Measurements from ENCODE around the gene RPL22. TPM values are rescaled to one million over a fixed set of nuclear protein-coding genes. Genes with fewer than 3 reads are reported as not detected.

Gene RPL22
- total and polyA plus RNA-seq, 4 donors, result 186 to 985 (median 248) TPM

DNA sequence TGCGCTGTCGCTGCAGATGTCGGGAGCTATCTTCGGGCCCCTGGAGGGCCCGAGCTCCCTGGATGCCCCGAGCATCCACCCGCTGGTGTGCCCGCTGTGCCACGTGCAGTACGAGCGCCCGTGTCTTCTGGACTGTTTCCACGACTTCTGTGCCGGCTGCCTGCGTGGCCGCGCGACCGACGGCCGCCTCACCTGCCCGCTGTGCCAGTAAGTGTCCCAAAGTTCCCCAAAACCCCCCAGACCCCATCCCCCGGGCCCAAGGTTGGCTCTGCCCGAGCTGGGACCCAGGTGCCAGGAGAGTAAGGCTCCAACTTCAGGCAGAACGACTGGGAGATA lies 7.1 kb upstream of the RPL22 start:
- Histone ChIP-seq H3K27ac (ENCODE audit: low read depth in 1 of 2, low read length in 1 of 2) (peak overlapping the region in 1 of 2 donors; percentile 98), H3K9ac (ENCODE audit: insufficient read depth in 1 of 2, low read length in 2 of 2) (no peak overlapping the region), H3K9me3 (ENCODE audit: control insufficient read depth in 4 of 4, insufficient read depth in 3 of 4, low read length in 3 of 4) (no peaks in the 10 kb centered on the region), H3K4me1 (ENCODE audit: control insufficient read depth in 5 of 5, insufficient read depth in 5 of 5, low read length in 5 of 5) (peaks cover 0 to 20% (median 4%) of the 10 kb centered on the region in 5 donors), H3K4me3 (peak overlapping the region; percentile 77), H3K36me3 (ENCODE audit: control insufficient read depth in 4 of 4, insufficient read depth in 4 of 4, low read length in 4 of 4) (no peaks in the 10 kb centered on the region), H3K27me3 (ENCODE audit: control insufficient read depth in 3 of 3, insufficient read depth in 3 of 3, low read length in 2 of 3) (peaks cover 0 to 21% (median 12%) of the 10 kb centered on the region in 3 donors)
- no peak for ATAC-seq (ENCODE audit: insufficient read depth, low FRiP score)
- no peak for DNase-seq
- TF ChIP-seq, protein P1, sequence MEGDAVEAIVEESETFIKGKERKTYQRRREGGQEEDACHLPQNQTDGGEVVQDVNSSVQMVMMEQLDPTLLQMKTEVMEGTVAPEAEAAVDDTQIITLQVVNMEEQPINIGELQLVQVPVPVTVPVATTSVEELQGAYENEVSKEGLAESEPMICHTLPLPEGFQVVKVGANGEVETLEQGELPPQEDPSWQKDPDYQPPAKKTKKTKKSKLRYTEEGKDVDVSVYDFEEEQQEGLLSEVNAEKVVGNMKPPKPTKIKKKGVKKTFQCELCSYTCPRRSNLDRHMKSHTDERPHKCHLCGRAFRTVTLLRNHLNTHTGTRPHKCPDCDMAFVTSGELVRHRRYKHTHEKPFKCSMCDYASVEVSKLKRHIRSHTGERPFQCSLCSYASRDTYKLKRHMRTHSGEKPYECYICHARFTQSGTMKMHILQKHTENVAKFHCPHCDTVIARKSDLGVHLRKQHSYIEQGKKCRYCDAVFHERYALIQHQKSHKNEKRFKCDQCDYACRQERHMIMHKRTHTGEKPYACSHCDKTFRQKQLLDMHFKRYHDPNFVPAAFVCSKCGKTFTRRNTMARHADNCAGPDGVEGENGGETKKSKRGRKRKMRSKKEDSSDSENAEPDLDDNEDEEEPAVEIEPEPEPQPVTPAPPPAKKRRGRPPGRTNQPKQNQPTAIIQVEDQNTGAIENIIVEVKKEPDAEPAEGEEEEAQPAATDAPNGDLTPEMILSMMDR (IDR thresholded peaks at IDR 0.05; ENCODE audit: control extremely low read depth, extremely low read depth), result no peak
- 12% methylated on average over 20 to 25 of the region's 25 CpGs for WGBS, 2 donors

GRCh38 chr1:6205849-6206519 lies 6.6 kb upstream of the RPL22 start, which contains the start of gene RNF207:
TSS of gene RNF207 (plus strand) at chr1:6206119. CDS start at chr1:6206536, 417 bp downstream.
- H3K36me3 ChIP-seq (ENCODE audit: control insufficient read depth in 4 of 4, insufficient read depth in 4 of 4, low read length in 4 of 4), result no peaks in the 10 kb centered on the region
- peaks cover 0 to 21% (median 12%) of the 10 kb centered on the region in 3 donors for H3K27me3 ChIP-seq (ENCODE audit: control insufficient read depth in 3 of 3, insufficient read depth in 3 of 3, low read length in 2 of 3)
- H3K4me1 ChIP-seq (ENCODE audit: control insufficient read depth in 5 of 5, insufficient read depth in 5 of 5, low read length in 5 of 5), result peaks cover 0 to 20% (median 4%) of the 10 kb centered on the region in 5 donors
- H3K4me3 ChIP-seq, result peak within 1 kb of the TSS; percentile 77
- ATAC-seq (ENCODE audit: insufficient read depth, low FRiP score) (peak; percentile 64), DNase-seq (peak; percentile 48 to 67 (median 64))
- peak within 1 kb of the TSS; percentile 78 to 98 for H3K27ac ChIP-seq (ENCODE audit: low read depth in 1 of 2, low read length in 1 of 2)
- no peaks in the 10 kb centered on the region for H3K9me3 ChIP-seq (ENCODE audit: control insufficient read depth in 4 of 4, insufficient read depth in 3 of 4, low read length in 3 of 4)
- no peak within 1 kb of the TSS for H3K9ac ChIP-seq (ENCODE audit: insufficient read depth in 1 of 2, low read length in 2 of 2)
- TF ChIP-seq, protein P1 (IDR thresholded peaks at IDR 0.05; ENCODE audit: control extremely low read depth, extremely low read depth), result no peak
- 1% methylated on average over 34 to 66 of the region's 66 CpGs for WGBS, 2 donors

DNA sequence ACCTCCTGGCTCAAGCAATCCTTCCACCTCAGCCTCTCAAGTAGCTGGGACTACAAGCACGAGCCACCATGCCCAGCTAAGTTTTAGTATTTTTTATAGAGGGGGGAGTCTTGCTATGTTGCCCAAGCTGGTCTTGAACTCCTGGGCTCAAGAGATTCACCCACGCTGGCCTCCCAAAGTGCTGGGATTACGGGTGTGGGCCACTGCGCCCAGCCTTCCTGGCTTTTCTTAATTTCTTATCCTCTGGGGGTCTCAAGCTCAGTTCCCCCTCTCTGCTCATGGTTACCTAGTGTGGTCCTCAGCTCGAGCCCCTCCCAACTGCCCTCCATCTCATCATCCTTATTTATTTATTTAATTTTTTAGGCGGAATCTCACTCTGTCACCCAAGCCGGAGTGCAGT lies 2.9 kb upstream of the RPL22 start:
- H3K4me1 ChIP-seq (ENCODE audit: control insufficient read depth in 5 of 5, insufficient read depth in 5 of 5, low read length in 5 of 5), result peaks cover 4 to 34% (median 10%) of the 10 kb centered on the region in 5 donors

More for the DNA sequence above, 2.9 kb upstream of the RPL22 start:
- DNase-seq (no peak), ATAC-seq (ENCODE audit: insufficient read depth, low FRiP score) (no peak)
- Histone ChIP-seq H3K4me3 (no peak overlapping the region), H3K27ac (ENCODE audit: low read depth in 1 of 2, low read length in 1 of 2) (no peak overlapping the region), H3K27me3 (ENCODE audit: control insufficient read depth in 3 of 3, insufficient read depth in 3 of 3, low read length in 2 of 3) (peaks cover 0 to 13% (median 7%) of the 10 kb centered on the region in 3 donors), H3K9ac (ENCODE audit: insufficient read depth in 1 of 2, low read length in 2 of 2) (no peak overlapping the region), H3K36me3 (ENCODE audit: control insufficient read depth in 4 of 4, insufficient read depth in 4 of 4, low read length in 4 of 4) (peaks cover 0 to 3% (median 0%) of the 10 kb centered on the region in 4 donors), H3K9me3 (ENCODE audit: control insufficient read depth in 4 of 4, insufficient read depth in 3 of 4, low read length in 3 of 4) (no peaks in the 10 kb centered on the region)
- TF ChIP-seq, protein P1 (IDR thresholded peaks at IDR 0.05; ENCODE audit: control extremely low read depth, extremely low read depth), result no peak
- WGBS, 2 donors, result 88 to 93% methylated on average over 7 of the region's 7 CpGs
